HepG2 (cell line): ENCODE results near the gene PIK3R1. TPM values are rescaled to one million over a fixed set of nuclear protein-coding genes. Genes with fewer than 3 reads are reported as not detected.

Experiments
- EP300 ChIP-seq, 3 experiments: sonication (generic) in 1 of 3; formaldehyde crosslinking in 1 of 3; IDR thresholded peaks; 2 replicates each; pipeline versions ENCODE4 v1.5.1 to v1.6.1; 2011 to 2020; ENCODE audit warnings: low read depth in 2 of 3, low read length in 2 of 3, borderline replicate concordance in 1 of 3, improper control_type of control experiment in 1 of 3, mild to moderate bottlenecking in 1 of 3, missing genetic modification reagents in 1 of 3, moderate library complexity in 1 of 3
- ERF ChIP-seq: IDR thresholded peaks from 2 replicates; pipeline ENCODE4 v1.6.1; 2018; ENCODE audit warnings: missing biosample characterization, missing genetic modification reagents
- GPN1 ChIP-seq: sonication (generic); formaldehyde crosslinking; IDR thresholded peaks from 2 replicates; pipeline ENCODE4 v1.5.1; 2020; ENCODE audit warnings: missing genetic modification reagents, borderline replicate concordance
- HIVEP1 ChIP-seq: sonication (generic); formaldehyde crosslinking; IDR thresholded peaks from 2 replicates; pipeline ENCODE4 v1.4.0; 2020; ENCODE audit warnings: mild to moderate bottlenecking, missing genetic modification reagents
- HNF1B ChIP-seq: sonication (generic); formaldehyde crosslinking; IDR thresholded peaks from 2 replicates; pipeline ENCODE4 v1.5.1; 2020; ENCODE audit warnings: mild to moderate bottlenecking, moderate library complexity, missing genetic modification reagents
- LBX2 ChIP-seq: sonication (generic); formaldehyde crosslinking; IDR thresholded peaks from 2 replicates; pipeline ENCODE4 v1.5.0; 2020; ENCODE audit warnings: missing genetic modification reagents, mild to moderate bottlenecking, borderline replicate concordance
- MAFG ChIP-seq: sonication (generic); formaldehyde crosslinking; IDR thresholded peaks from 2 replicates; pipeline ENCODE4 v1.5.1; 2020; ENCODE audit warnings: mild to moderate bottlenecking, missing genetic modification reagents
- MBNL3 ChIP-seq: fragments of 250-450 bp; sonication (Bioruptor Pico); conservative IDR thresholded peaks from 2 replicates; pipeline ENCODE4 v1.8.0; 2022; ENCODE audit warnings: mild to moderate bottlenecking, inconsistent platforms
- MED13 ChIP-seq: sonication (generic); formaldehyde crosslinking; IDR thresholded peaks from 2 replicates; pipeline ENCODE4 v1.5.0; 2020; ENCODE audit warnings: missing genetic modification reagents
- MYPOP ChIP-seq: sonication (generic); formaldehyde crosslinking; IDR thresholded peaks from 2 replicates; pipeline ENCODE4 v1.8.1; 2023; ENCODE audit warnings: mild to moderate bottlenecking, moderate library complexity, missing genetic modification reagents
- POGZ ChIP-seq: sonication (generic); formaldehyde crosslinking; IDR thresholded peaks from 2 replicates; pipeline ENCODE4 v1.4.0; 2020; ENCODE audit warnings: mild to moderate bottlenecking, missing genetic modification reagents
- PRDM15 ChIP-seq: sonication (generic); formaldehyde crosslinking; IDR thresholded peaks from 2 replicates; pipeline ENCODE4 v1.4.0; 2020; ENCODE audit warnings: missing genetic modification reagents
- SALL2 ChIP-seq: sonication (generic); formaldehyde crosslinking; IDR thresholded peaks from 2 replicates; pipeline ENCODE4 v1.8.1; 2023; ENCODE audit warnings: mild to moderate bottlenecking, missing genetic modification reagents, inconsistent platforms
- TBX2 ChIP-seq: sonication (generic); formaldehyde crosslinking; IDR thresholded peaks from 2 replicates; pipeline ENCODE4 v1.5.0; 2020; ENCODE audit warnings: missing genetic modification reagents, mild to moderate bottlenecking, borderline replicate concordance
- U2AF2 ChIP-seq: fragments of 200-400 bp; formaldehyde crosslinking; IDR thresholded peaks from 2 replicates; pipeline ENCODE4 v1.6.1; 2017; ENCODE audit warnings: low read depth, mild to moderate bottlenecking, low read length
- ZBTB38 ChIP-seq: sonication (generic); formaldehyde crosslinking; IDR thresholded peaks from 2 replicates; pipeline ENCODE4 v1.5.1; 2020; ENCODE audit warnings: mild to moderate bottlenecking, missing genetic modification reagents
- ZBTB42 ChIP-seq: sonication (generic); formaldehyde crosslinking; IDR thresholded peaks from 2 replicates; pipeline ENCODE4 v1.5.0; 2020; ENCODE audit warnings: mild to moderate bottlenecking, missing genetic modification reagents
- ZMYM3 ChIP-seq: sonication (generic); formaldehyde crosslinking; IDR thresholded peaks from 2 replicates; pipeline ENCODE4 v1.5.1; 2020; ENCODE audit warnings: mild to moderate bottlenecking, missing genetic modification reagents
- ZNF30 ChIP-seq: sonication (generic); formaldehyde crosslinking; IDR thresholded peaks from 2 replicates; pipeline ENCODE4 v1.5.0; 2020; ENCODE audit warnings: mild to moderate bottlenecking, missing genetic modification reagents
- ZNF362 ChIP-seq: sonication (generic); formaldehyde crosslinking; IDR thresholded peaks from 2 replicates; pipeline ENCODE4 v1.4.0; 2020; ENCODE audit warnings: missing genetic modification reagents, mild to moderate bottlenecking, borderline replicate concordance
- ZNF530 ChIP-seq: sonication (generic); formaldehyde crosslinking; IDR thresholded peaks from 2 replicates; pipeline ENCODE4 v1.5.0; 2020; ENCODE audit warnings: low read depth, mild to moderate bottlenecking, missing genetic modification reagents
- polyA plus RNA-seq, 8 experiments: library from polyadenylated mRNA; depleted of rRNA in 3 of 8; stranded (reverse) in 7 of 8; unstranded in 1 of 8; fragments of >200 nt; fragmentation: Illumina TruSeq in 4 of 8; extraction: Trizol in 4 of 8; gene quantifications; 2 replicates each; pipeline versions ENCODE4 v1.2.1 to v1.2.3, GENCODE V29; 2011 to 2016; ENCODE audit warnings: low read depth in 4 of 8, missing spikeins in 1 of 8, mixed read lengths in 1 of 8; ENCODE audit not compliant: insufficient read depth in 1 of 8
- total RNA-seq, 5 experiments: library from RNA; depleted of rRNA; stranded (reverse); fragments of >200 nt; fragmentation: Illumina TruSeq; extraction: Trizol; gene quantifications; 2 replicates each; pipeline ENCODE4 v1.2.3, GENCODE V29; 2016; ENCODE audit warnings: low read depth in 1 of 5

Gene PIK3R1
- total and polyA plus RNA-seq, 2 of the 13 experiments (the other 11 are each of a cell fraction or from before 2014, with no cell fraction given), result 8.4 to 21.3 TPM

GRCh38 chr5:68287976-68288706 is 72.6 kb downstream of the PIK3R1 start (continued):
- no peak; the same call in 1 of the 2 replicates for TF ChIP-seq SALL2 (CRISPR knock-in tag)
- TF ChIP-seq ZNF530 (CRISPR knock-in tag), result no peak
- no peak for TF ChIP-seq HIVEP1 (CRISPR knock-in tag)
- no peak for TF ChIP-seq ZBTB38
- 0 out of 2 replicates have a peak, but pooled peaks have one; percentile 49 for TF ChIP-seq ZMYM3 (CRISPR knock-in tag)
- TF ChIP-seq ZNF30 (CRISPR knock-in tag), result no peak
- TF ChIP-seq PRDM15, result 0 out of 2 replicates have a peak, but pooled peaks have one; percentile 22
- TF ChIP-seq MBNL3 (CRISPR knock-in tag), result no peak
- no peak for TF ChIP-seq LBX2 (CRISPR knock-in tag)
- TF ChIP-seq ZNF362 (CRISPR knock-in tag), result peak; percentile 66; the same call in 1 of the 2 replicates
- no peak for TF ChIP-seq ZBTB42 (CRISPR knock-in tag)
- no peak for TF ChIP-seq U2AF2
- TF ChIP-seq MYPOP, result peak; percentile 69; the same call in 1 of the 2 replicates
- peak; percentile 88 for TF ChIP-seq TBX2
- TF ChIP-seq EP300 (IDR thresholded peaks at IDR 0.05; ENCODE audit: low read depth in 2 of 2, low read length in 2 of 2), result peak in 1 of 2 experiments; percentile 46; a peak in 1 of 4 replicates
- 0 out of 2 replicates have a peak, but pooled peaks have one; percentile 60 for TF ChIP-seq EP300 (CRISPR knock-in tag; IDR thresholded peaks at IDR 0.05; ENCODE audit: borderline replicate concordance)
- TF ChIP-seq HNF1B (CRISPR knock-in tag), result peak; percentile 80
- peak; percentile 88 for TF ChIP-seq MAFG (CRISPR knock-in tag)
- TF ChIP-seq ERF (CRISPR knock-in tag), result peak; percentile 77
- TF ChIP-seq MED13 (CRISPR knock-in tag), result 0 out of 2 replicates have a peak, but pooled peaks have one; percentile 25
- TF ChIP-seq POGZ (CRISPR knock-in tag), result no peak; the same call in 1 of the 2 replicates
- TF ChIP-seq GPN1 (CRISPR knock-in tag), result no peak
